Measurements from ENCODE around the gene S100A12.

The S100A12 gene

GRCh38 chr1:153370146-153370545 is 5.3 kb downstream of the S100A12 start:
- DNase-seq (ENCODE audit: low read depth in 2 of 2, low spot score in 1 of 2): no peak

- no peak for DNase-seq (ENCODE audit: low read depth in 2 of 2, low spot score in 1 of 2)
Observed at GRCh38 chr1:153368495-153368894, 6.9 kb downstream of the S100A12 start.

DNA sequence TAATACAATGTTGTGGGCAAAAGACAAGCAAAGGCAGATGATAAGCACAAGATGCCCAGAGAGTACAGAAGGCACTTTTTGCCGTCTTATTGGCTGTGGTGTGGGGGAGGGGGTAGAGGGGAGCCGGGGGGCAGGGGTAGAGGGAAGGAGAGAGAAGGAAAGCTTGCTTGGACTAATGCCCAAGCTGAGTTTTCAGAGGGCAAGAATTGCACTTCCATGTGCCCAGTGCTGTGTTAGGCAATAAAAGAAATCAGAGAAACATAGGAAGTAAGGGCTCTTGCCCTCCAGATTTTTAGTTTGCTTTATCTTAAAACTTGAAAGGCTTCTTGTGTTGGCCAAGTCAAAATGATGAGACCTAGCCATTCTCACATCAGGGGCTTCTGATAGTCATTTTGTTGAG is 8.3 kb downstream of the S100A12 start:
- DNase-seq (ENCODE audit: low read depth in 2 of 2, low spot score in 1 of 2): no peak

DNA sequence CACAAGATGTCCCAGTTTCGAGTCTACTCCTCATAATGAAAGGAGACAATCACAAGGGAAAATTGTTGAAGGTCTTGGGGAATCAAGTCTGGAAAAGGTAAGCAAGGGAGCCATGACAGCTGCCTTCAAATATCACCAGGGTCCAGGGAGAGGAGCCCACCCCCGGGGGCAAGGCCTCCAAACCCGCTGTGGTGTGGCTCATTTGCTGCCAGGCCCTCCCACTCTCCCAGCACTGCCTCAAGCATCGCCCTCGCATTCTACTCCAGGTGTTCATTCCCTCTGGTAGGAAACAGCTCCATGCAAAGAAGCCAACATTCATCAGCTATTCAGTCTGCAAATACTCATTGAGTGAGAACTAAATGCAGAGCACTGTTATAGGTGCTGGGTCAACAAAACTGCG is 9.2 kb downstream of the S100A12 start:
- no peak for DNase-seq (ENCODE audit: low read depth in 2 of 2, low spot score in 1 of 2)

- no peak for DNase-seq (ENCODE audit: low read depth in 2 of 2, low spot score in 1 of 2)
Observed at GRCh38 chr1:153365696-153366095, 9.7 kb downstream of the S100A12 start.

DNA sequence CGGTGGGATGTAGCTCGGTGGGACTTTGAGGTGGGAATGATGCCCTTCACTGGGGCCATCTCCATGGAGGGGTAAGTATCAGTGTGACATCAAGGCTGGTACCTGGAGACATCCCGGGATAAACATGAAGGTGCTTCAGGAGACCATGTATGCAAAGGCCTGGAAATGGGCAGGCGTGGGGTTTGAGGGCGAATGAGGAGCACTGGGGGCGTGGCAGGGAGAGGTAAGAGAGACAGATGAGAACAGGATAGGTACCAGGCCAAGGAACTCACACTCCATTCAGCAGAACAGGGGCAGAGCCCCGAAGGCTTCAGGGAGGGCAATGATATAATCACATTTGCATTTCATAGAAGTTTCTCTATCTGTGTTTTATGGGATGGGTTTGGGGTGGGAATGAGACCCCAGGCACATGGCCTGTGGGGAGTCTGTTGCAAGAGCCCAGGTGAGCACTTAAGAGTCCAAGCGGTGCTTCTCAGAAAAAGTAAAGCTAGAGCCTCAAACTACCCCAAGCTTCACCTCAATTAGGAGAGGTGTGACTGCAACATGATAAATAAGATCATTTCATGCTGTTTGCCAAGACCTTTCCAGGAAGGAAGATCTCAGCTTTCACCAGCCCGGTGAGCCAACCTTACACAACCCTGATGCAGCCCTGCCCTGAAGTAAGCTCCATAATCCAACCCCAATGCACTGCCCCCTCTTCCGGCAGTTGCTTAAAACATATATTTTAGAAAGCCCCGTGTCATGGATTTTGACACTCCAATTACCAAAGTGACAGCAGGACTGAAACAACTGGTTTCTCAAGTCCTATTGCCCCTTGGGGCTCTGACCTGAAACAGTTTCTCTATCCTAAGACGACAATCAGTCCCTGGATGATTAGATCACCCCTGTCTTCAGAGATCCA is 10.4 kb downstream of the S100A12 start:
- no peak for DNase-seq (ENCODE audit: low read depth in 2 of 2, low spot score in 1 of 2)

DNA sequence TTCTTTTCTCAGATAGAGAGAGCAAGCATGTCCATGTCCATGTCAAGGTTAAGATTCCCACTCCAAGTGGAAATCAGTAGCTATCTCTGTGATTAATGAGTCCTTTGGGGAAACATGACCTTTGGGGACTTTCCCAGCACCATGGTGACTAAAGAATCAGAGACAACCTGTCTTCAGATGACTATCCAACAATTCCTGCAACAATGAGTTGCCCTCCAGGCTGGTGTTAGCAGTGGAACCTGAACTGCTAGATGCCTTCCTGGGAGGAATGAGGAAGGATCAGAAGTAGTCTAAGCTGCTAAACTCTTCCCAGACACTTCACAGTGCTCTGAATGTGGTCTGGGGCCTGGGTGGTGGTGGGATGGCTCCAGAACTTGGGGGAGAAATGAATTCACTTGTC is 11.3 kb downstream of the S100A12 start:
- no peak for DNase-seq (ENCODE audit: low read depth in 2 of 2, low spot score in 1 of 2)

DNA sequence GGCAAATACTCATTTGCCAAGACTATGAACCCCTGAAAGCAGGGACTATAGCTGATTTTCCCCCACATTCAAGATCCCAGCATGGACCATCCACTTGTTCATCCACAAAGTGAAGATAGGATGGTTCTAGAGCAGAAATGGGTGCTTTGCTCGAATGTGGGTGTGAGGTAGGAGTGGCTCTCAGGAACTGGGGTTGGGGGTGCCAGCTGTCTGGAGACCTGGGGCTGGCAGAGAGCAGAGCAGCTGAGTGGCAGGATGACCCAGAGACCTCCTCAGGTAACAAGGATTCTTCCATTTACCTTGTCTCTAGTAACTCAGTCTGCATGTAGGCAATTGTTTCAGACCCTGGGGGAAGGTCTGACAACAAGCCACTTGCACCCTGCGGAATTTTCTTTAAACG is 11.8 kb downstream of the S100A12 start:
- no peak for DNase-seq (ENCODE audit: low read depth in 2 of 2, low spot score in 1 of 2)

DNA sequence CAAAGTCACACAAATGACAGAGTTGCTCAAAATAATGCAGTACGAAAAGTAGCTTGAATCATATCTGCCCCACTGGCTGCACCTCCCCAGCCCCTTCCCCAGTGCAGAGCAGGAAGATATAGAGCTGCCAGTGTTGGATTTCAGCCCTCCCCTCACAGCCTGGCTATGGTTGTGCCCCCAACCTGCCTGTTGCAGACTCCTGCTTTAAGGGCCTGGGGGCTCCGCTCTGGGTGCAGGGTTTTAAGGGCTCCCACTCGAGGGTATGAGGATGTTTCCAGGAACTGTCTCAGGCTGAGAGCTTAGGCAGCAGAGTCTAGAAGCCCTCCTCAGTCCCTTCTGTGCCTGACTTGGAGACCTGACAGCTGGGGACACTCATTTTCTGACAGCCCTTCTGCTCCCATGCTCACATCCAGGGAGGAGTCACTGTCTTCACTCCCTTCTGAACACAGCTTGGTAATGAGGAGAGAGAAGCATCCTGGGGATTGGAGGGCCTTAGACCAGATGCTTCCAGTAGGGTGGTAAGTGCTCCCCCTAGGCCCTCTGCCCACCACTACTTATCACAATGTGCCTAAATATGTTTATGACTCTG is 13.1 kb downstream of the S100A12 start:
- no peak for DNase-seq (ENCODE audit: low read depth in 2 of 2, low spot score in 1 of 2)

DNA sequence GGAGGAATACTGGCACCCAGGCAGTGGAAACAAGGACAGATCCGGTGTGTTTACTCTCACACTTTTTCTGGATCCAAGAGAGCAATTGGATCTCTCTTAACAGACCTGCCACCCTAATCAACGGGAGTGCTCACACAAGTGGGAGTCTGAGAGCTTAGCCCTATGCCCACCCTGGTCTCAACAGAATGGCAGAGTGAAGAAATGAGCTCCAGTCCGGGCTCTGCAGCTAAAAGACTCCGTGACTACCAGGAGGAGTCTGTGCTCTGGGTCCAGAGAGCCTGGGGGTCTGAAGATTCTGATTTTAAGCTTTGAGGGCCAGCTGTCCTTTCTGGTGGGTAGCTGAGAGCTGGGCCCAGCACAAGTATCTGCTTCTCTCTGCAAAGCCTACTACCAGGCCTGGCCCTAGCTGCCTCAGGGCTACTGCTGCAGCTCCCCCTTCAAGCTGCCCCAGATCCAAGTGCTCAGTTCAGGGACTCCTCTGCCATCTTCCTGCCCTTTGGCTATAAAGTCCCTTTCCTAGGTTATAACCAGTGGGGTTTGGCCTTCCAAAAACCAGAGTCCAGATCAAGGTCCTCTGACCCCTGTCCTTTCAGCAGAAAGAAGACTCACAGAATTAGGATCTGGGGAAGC is 13.8 kb downstream of the S100A12 start:
- DNase-seq (ENCODE audit: low read depth in 2 of 2, low spot score in 1 of 2): no peak

- DNase-seq (ENCODE audit: low read depth in 2 of 2, low spot score in 1 of 2): no peak
Observed at GRCh38 chr1:153360592-153361479, 14.6 kb downstream of the S100A12 start.

DNA sequence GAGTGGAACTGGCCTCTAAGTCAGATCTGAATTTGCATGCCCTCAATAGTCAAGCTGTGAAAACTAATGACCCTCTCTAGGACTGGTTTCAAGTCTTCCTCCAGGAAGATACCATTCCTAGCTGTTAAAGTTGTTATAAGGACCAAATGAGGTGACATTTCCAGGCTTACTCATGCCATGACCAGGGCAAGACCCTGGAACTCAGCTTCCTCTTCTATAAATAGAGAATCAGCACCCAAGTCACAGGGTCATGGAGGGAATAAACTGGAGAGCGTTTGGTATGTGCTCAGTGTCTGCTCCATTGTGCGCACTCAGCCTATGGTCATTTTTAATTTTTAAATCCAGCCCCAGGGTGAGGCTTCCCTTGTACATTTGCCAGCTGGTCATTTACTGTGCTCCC is 15.2 kb downstream of the S100A12 start:
- no peak for DNase-seq (ENCODE audit: low read depth in 2 of 2, low spot score in 1 of 2)

GRCh38 chr1:153359241-153359640 is 16.2 kb downstream of the S100A12 start:
- no peak for DNase-seq (ENCODE audit: low read depth in 2 of 2, low spot score in 1 of 2)

DNA sequence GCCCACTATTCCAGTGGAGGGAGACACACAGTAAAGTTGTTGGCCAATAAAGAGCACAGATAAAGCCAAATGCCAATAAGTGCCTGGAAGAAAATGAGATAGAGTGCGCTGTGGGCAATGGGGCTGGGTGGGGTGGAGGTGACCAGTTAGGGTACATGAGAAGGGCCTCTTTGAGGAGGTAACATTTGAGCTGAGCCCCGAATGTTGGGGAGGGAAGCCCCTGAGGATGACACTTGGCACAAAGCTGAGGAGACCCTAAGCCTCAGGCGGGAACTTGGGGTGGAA is 16.8 kb downstream of the S100A12 start:
- no peak for DNase-seq (ENCODE audit: low read depth in 2 of 2, low spot score in 1 of 2)

GRCh38 chr1:153357853-153358690 is 17.3 kb downstream of the S100A12 start, which contains the start of gene S100A9:
S100A9 (plus strand) TSS chr1:153357854; CDS start chr1:153358284, 430 bp downstream.
- DNase-seq (ENCODE audit: low read depth in 2 of 2, low spot score in 1 of 2): no peak

DNA sequence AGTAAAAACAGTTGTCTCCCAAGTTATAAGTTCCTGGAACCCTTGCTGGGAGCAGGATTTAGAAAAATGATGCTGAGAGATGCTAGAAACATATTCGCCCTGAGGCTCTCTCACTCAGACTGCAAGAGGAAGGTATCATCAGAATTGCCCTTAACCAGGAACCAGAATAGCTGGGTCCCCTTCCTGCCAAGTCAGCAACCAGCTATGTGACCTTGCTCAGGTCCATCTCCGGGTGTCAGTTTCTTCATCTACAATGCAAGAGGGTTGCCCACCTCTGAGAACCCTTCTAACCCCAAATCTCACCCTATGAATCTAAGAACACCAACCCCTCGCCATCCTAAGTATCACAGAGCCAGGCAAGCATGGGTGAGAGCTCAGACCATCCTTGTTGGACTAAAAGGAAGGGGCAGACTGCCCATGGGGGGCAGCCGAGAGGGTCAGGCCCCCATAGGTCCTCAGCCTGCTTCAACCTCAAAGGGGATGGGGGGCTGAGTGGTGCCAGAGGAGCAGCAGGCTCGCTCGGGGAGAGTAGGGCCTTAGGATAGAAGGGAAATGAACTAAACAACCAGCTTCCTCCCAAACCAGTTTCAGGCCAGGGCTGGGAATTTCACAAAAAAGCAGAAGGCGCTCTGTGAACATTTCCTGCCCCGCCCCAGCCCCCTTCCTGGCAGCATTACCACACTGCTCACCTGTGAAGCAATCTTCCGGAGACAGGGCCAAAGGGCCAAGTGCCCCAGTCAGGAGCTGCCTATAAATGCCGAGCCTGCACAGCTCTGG is 18.2 kb downstream of the S100A12 start:
- no peak for DNase-seq (ENCODE audit: low read depth in 2 of 2, low spot score in 1 of 2)

GRCh38 chr1:153356392-153357075 is 18.9 kb downstream of the S100A12 start:
- DNase-seq (ENCODE audit: low read depth in 2 of 2, low spot score in 1 of 2): no peak

DNA sequence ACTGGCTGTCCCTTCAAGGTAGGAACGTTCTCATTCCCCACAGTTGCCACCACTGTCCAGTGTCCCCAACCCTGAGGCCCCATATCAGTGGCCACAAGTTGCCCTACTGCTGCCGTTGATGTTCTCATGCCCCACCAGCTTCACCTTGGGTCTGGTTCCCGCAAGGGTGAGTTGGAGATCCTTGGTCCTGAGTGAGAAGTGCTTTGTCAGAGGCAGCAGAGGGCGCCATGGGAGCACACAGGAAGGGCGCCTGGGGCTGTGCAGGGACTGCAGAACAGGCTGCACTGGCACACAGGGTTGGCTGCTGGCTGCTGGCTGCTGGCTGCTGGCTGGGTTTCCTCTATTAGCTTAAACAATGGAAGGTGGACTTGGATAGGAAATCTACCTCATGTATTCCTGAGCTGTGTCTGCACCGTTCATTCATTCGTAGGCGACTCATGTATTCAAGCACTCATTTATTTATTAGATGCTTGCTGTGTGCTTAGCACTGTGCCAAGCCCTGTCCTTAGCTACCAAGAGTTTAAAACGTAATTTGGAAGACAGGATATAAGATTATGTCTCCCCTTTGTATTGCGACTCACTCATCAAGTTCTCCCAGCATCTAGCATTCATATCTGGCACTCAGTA is 19.9 kb downstream of the S100A12 start:
- no peak for DNase-seq (ENCODE audit: low read depth in 2 of 2, low spot score in 1 of 2)
